K562 (cell line): ENCODE results near the gene STAM2. TPM values are rescaled to one million over a fixed set of nuclear protein-coding genes. Genes with fewer than 3 reads are reported as not detected.

ENCODE experiments used
- ATAC-seq: fragments of 200-7000 bp; cut with Tn5 transposase; 3 replicates; pipeline ENCODE4 v1.9.1; 2020; ENCODE audit warnings: moderate library complexity
- Bru-seq: library from RNA; stranded (reverse); fragments of 400-500 nt; gene quantifications from one replicate; lab custom pipeline; 2021; lab: Mats Ljungman, UMichigan
- BruChase-seq, 2 experiments: library from RNA; stranded (reverse); fragments of 400-500 nt; gene quantifications; one replicate each; lab custom pipeline; 2021; lab: Mats Ljungman, UMichigan
- BruUV-seq: library from RNA; stranded (reverse); fragments of 400-500 nt; replicated peaks from 2 replicates; lab custom pipeline; 2021; lab: Mats Ljungman, UMichigan
- CTCF ChIA-PET: fragments of 300-600 bp; formaldehyde crosslinking; extraction: SDS; loops from one replicate; lab custom pipeline; 2021; ENCODE audit warnings: low intra/inter-chr PET ratio; lab: Yijun Ruan, JAX
- POLR2A ChIA-PET: fragments of 300-600, 350-650 bp; sonication (Branson Sonifier 250); formaldehyde crosslinking; extraction: SDS; loops from one replicate; lab custom pipeline; 2021; ENCODE audit warnings: antibody characterized with exemption, inconsistent platforms; lab: Yijun Ruan, JAX
- DNase-seq, 4 experiments: peaks; one replicate each; pipeline versions ENCODE4 v3.0.0 to v3.0.0-alpha.2; 2011 to 2018; ENCODE audit warnings: low spot score in 3 of 4, mixed read lengths in 3 of 4; ENCODE audit errors: extremely low read depth in 1 of 4
- FAIRE-seq: peaks from 2 replicates; lab custom pipeline; 2011; peaks lifted over from hg19 to GRCh38; lab: Jason Lieb, UNC
- H2AFZ ChIP-seq: 2 replicates; pipeline ENCODE4 v1.6.0; 2011; ENCODE audit warnings: low read depth, low read length, control low read depth, inconsistent platforms
- H3K27ac ChIP-seq: fragments of 200-600 bp; 3 replicates; pipeline ENCODE4 v1.8.0; 2011; ENCODE audit warnings: low read depth, mild to moderate bottlenecking, control low read depth, inconsistent platforms, low read length, moderate library complexity, mixed read lengths; ENCODE audit errors: extremely low read depth
- H3K27me3 ChIP-seq, 2 experiments: fragments of 300-600 bp in 1 of 2; 2 replicates in 1 of 2; 3 replicates in 1 of 2; pipeline versions ENCODE4 v1.6.0 to v1.8.0; 2011; ENCODE audit warnings: inconsistent platforms in 2 of 2, low read length in 2 of 2, mild to moderate bottlenecking in 1 of 2, mixed read lengths in 1 of 2, moderate library complexity in 1 of 2; ENCODE audit not compliant: control insufficient read depth in 2 of 2, insufficient read depth in 2 of 2
- H3K36me3 ChIP-seq: fragments of 300-600 bp; 3 replicates; pipeline ENCODE4 v1.8.0; 2011; ENCODE audit warnings: mild to moderate bottlenecking, low read length, inconsistent platforms; ENCODE audit not compliant: control insufficient read depth, insufficient read depth
- H3K4me1 ChIP-seq, 2 experiments: fragments of 200-600 bp in 1 of 2; replicated peaks in 1 of 2; 2 replicates in 1 of 2; 3 replicates in 1 of 2; pipeline versions ENCODE4 v1.5.1 to v1.8.0; 2011; ENCODE audit warnings: inconsistent platforms in 2 of 2, low read length in 2 of 2, mild to moderate bottlenecking in 1 of 2, mixed read lengths in 1 of 2, moderate library complexity in 1 of 2; ENCODE audit not compliant: control insufficient read depth in 2 of 2, insufficient read depth in 2 of 2
- H3K4me2 ChIP-seq: 2 replicates; pipeline ENCODE4 v1.6.1; 2011; ENCODE audit warnings: low read length, control low read depth, inconsistent platforms, mixed read lengths; ENCODE audit not compliant: insufficient read depth
- H3K4me3 ChIP-seq: fragments of 200-600 bp; sonication (generic), shearing (Covaris generic); 2 replicates; pipeline ENCODE4 v1.5.1; 2016; ENCODE audit warnings: control low read depth, inconsistent platforms
- H3K79me2 ChIP-seq: fragments of 200-600 bp; 3 replicates; pipeline ENCODE4 v1.8.0; 2011; ENCODE audit warnings: low read length, inconsistent platforms; ENCODE audit not compliant: control insufficient read depth, insufficient read depth
- H3K9ac ChIP-seq, 2 experiments: 2 replicates each; pipeline versions ENCODE4 v1.6.0 to v1.6.1; 2011; ENCODE audit warnings: low read depth in 2 of 2, low read length in 2 of 2, control low read depth in 1 of 2, inconsistent platforms in 1 of 2, mild to moderate bottlenecking in 1 of 2, mixed read lengths in 1 of 2; ENCODE audit not compliant: insufficient read depth in 1 of 2
- H3K9me1 ChIP-seq: one replicate; pipeline ENCODE4 v1.6.0; 2011; ENCODE audit warnings: inconsistent platforms, mild to moderate bottlenecking, low read length, moderate library complexity; ENCODE audit not compliant: control insufficient read depth, insufficient read depth
- H3K9me3 ChIP-seq: replicated peaks from 2 replicates; pipeline ENCODE4 v1.5.1; 2011; ENCODE audit warnings: low read depth, low read length, inconsistent platforms; ENCODE audit not compliant: control insufficient read depth, insufficient read depth
- H4K20me1 ChIP-seq: replicated peaks from 2 replicates; pipeline ENCODE4 v1.6.1; 2011; ENCODE audit warnings: low read length, inconsistent platforms, mixed read lengths; ENCODE audit not compliant: control insufficient read depth, insufficient read depth
- NCOR1 ChIP-seq: fragments of 450-650 bp; IDR thresholded peaks from 2 replicates; pipeline ENCODE4 v1.6.1; 2016; ENCODE audit warnings: mild to moderate bottlenecking, moderate library complexity
- TCF7L2 ChIP-seq: fragments of 150-350 bp; IDR thresholded peaks from 2 replicates; pipeline ENCODE4 v1.6.1; 2016; ENCODE audit warnings: low read depth, mild to moderate bottlenecking, low read length, moderate library complexity
- WGBS: fragments of 100-300 bp; shearing (Covaris generic); methylation state at CpG from one replicate; pipeline ENCODE4 v1.1.6; 2016; ENCODE audit warnings: low coverage, mixed read lengths; ENCODE audit not compliant: insufficient coverage; ENCODE audit errors: missing lambda C conversion rate; 5-methylcytosine and 5-hydroxymethylcytosine counted together
- in situ Hi-C: fragments of 300-500 bp; cut with MboI; formaldehyde crosslinking; loops from 4 replicates; pipeline ENCODE4 v1.15.0; 2018; ENCODE audit warnings: inconsistent platforms, mixed read lengths
- intact Hi-C: fragments of 100-400 bp; cut with micrococcal nuclease; formaldehyde crosslinking; loops from 2 replicates; pipeline ENCODE4 v1.14.2; 2022
- long read RNA-seq, 3 experiments: library from polyadenylated mRNA in 2 of 3; library from RNA in 1 of 3; unstranded in 2 of 3; stranded (forward) in 1 of 3; transcript quantifications; one replicate each; pipeline ENCODE4 v2.0.0, GENCODE V29; 2019 to 2022
- polyA minus RNA-seq, 3 experiments: library from RNA; depleted of rRNA, polyadenylated mRNA; stranded (reverse); fragments of >200 nt; gene quantifications; 2 replicates each; pipeline ENCODE4 v1.2.3, GENCODE V29; 2011
- polyA plus RNA-seq, 8 experiments: library from polyadenylated mRNA; depleted of rRNA in 4 of 8; stranded (reverse) in 5 of 8; unstranded in 3 of 8; fragments of >200 nt; fragmentation: Nextera tagmentation in 2 of 8; fragmentation: Illumina TruSeq in 1 of 8; extraction: Ambion mirVana in 2 of 8; extraction: Trizol in 1 of 8; gene quantifications; 2 replicates each; pipeline versions ENCODE4 v1.2.1 to v1.2.3, GENCODE V29; 2011 to 2014; ENCODE audit warnings: inconsistent platforms in 1 of 8, missing spikeins in 1 of 8
- total RNA-seq, 7 experiments: library from RNA; depleted of rRNA in 6 of 7; stranded (reverse); fragments of >200 nt in 6 of 7; fragmentation: Illumina TruSeq in 2 of 7; extraction: Trizol in 2 of 7; gene quantifications; 2 replicates each; pipeline versions ENCODE4 v1.2.1 to v1.2.3, GENCODE V29; 2011 to 2021; ENCODE audit warnings: low replicate concordance in 1 of 7
- TF ChIP-seq, protein P1 (sequence below), 2 experiments: fragments of 450-650 bp; IDR thresholded peaks; 2 replicates each; pipeline ENCODE4 v1.6.1; 2016; ENCODE audit warnings: mild to moderate bottlenecking in 2 of 2, borderline replicate concordance in 1 of 2, low read depth in 1 of 2, moderate library complexity in 1 of 2
- TF ChIP-seq, protein P2 (sequence below): IDR thresholded peaks from 2 replicates; pipeline ENCODE4 v1.6.1; 2016; ENCODE audit warnings: missing genetic modification characterization, missing compliant biosample characterization

Gene STAM2
- total RNA-seq (2011; cell fraction: chromatin; rRNA removed; ENCODE audit: low replicate concordance), result 12.1 and 32.6 TPM in 2 replicates
- total RNA-seq (2011; cell fraction: nucleolus; rRNA removed), result 4.0 and 6.4 TPM in 2 replicates
- total RNA-seq (2011; cell fraction: nucleoplasm; rRNA removed), result 12.7 and 19.8 TPM in 2 replicates
- total RNA-seq (2014; rRNA removed), result 6.9 and 7.5 TPM in 2 replicates
- 11.6 and 14.3 TPM in 2 replicates for total RNA-seq (2014; rRNA removed; fragmentation: Illumina TruSeq; extraction: Trizol)
- 13.9 and 14.5 TPM in 2 replicates for total RNA-seq (2015; rRNA removed; fragmentation: Illumina TruSeq; extraction: Trizol)
- total RNA-seq (2021), result 9.8 and 11.6 TPM in 2 replicates
- 11.0 and 13.2 TPM in 2 replicates for polyA plus RNA-seq (2011; rRNA removed)
- polyA plus RNA-seq (2011; cell fraction: cytosol; rRNA removed), result 5.0 and 5.3 TPM in 2 replicates
- 11.6 and 16.8 TPM in 2 replicates for polyA plus RNA-seq (2011; cell fraction: nucleus; rRNA removed)
- polyA plus RNA-seq (2012), result 4.9 and 6.5 TPM in 2 replicates
- polyA plus RNA-seq (2014; fragmentation: Illumina TruSeq; extraction: Trizol), result 7.3 and 8.7 TPM in 2 replicates
- 1 to 10 TPM; 4.5 to 5.4 TPM for polyA plus RNA-seq (2014; fragmentation: Nextera tagmentation; extraction: Ambion mirVana)
- 6.9 and 8.4 TPM in 2 replicates for polyA plus RNA-seq (2014; rRNA removed)
- polyA minus RNA-seq (2011; rRNA and poly(A)+ RNA removed), result 15.2 and 20.8 TPM in 2 replicates
- 9.8 and 10.5 TPM in 2 replicates for polyA minus RNA-seq (2011; cell fraction: cytosol; rRNA and poly(A)+ RNA removed)
- 7.5 and 14.4 TPM in 2 replicates for polyA minus RNA-seq (2011; cell fraction: nucleus; rRNA and poly(A)+ RNA removed)
- percentile 68 among the genes with signal in this experiment for Bru-seq, nascent RNA
- percentile 78 among the genes with signal in this experiment for BruChase-seq, experiment 1, labeled RNA remaining after a 2-hour chase
- percentile 74 among the genes with signal in this experiment for BruChase-seq, experiment 2, labeled RNA remaining after a 6-hour chase
- long read RNA-seq, experiment 1, full-length matches to known transcripts, result 15 of 34 reads
- long read RNA-seq, experiment 1, partial matches to known transcripts, result 3 of 34 reads
- long read RNA-seq, experiment 1, other reads (novel, unspliced or antisense), result 16 of 34 reads
- long read RNA-seq, experiment 2, full-length matches to known transcripts, result 3 of 11 reads
- long read RNA-seq, experiment 2, partial matches to known transcripts, result 1 of 11 reads
- long read RNA-seq, experiment 2, other reads (novel, unspliced or antisense), result 7 of 11 reads
- long read RNA-seq, experiment 3, full-length matches to known transcripts, result 7 of 9 reads
- long read RNA-seq, experiment 3, partial matches to known transcripts, result 2 of 9 reads
- long read RNA-seq, experiment 3, other reads (novel, unspliced or antisense), result 0 of 9 reads

DNA sequence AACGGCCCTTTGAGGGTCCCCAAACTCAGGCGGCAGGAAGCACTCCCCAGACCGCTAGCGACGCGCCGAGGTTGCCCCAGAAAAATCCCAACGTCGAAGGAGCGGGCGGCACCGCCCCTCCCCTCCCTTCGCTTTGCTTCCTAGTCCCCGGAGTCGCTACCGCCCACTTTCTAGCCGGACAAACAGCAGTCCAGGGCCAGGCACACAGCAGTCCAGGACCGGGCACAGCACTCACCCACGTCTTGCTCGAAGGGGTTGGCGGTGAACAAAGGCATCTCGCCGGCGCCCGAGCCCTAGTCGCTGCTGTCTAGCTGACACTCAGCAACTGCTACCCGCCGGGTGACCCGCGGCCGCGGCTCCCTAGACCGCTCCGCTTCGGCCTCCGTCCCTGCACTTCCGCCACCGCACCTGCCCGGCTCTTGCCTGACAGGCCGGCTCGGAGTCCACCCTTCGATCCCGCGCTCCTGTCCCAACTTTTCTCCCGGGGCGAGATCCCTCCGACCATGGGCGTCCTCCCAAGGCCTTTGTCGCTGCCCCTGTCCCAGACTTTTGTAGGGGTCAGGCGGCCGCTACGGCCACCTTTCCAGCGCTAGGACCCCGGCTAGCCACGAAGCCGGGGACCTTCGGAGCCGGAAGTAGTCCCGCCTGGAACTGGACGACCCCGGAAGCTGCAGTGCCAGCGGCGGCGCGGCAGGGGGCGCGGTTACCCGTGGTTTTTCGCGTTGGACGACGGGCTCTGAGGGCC is at the start of gene STAM2:
Gene STAM2 (minus strand): TSS at position 396 of the 745 bp plus-strand sequence. CDS start 121 bp downstream, at position 275.
- in situ Hi-C loops (no loop called here), intact Hi-C loops (loop anchor here (1.0 to 5.0 kb wide), 4 partner anchors 41 to 542 kb away; partner anchors contain the start of genes ARL6IP6 and PRPF40A)
- BruUV-seq, result TSS peak; percentile 80
- ATAC-seq (peak; percentile 97), FAIRE-seq (peak; percentile 95), DNase-seq (peak; percentile 94 to 96 (median 94))
- CTCF ChIA-PET, result interaction anchor here (1.1 kb wide), 1 partner anchor 143 kb away, joined by 4 read pairs; no protein-coding TSS in a partner anchor
- Histone ChIP-seq H3K36me3 (no peaks in the 10 kb centered on the region), H3K9me1 (no peaks in the 10 kb centered on the region), H3K27ac (peak within 1 kb of the TSS; percentile 97), H3K79me2 (peaks cover 22% of the 10 kb centered on the region), H3K9me3 (peaks cover 11% of the 10 kb centered on the region), H3K4me2 (peak within 1 kb of the TSS; percentile 85), H2AFZ (peak within 1 kb of the TSS; percentile 100), H4K20me1 (no peaks in the 10 kb centered on the region), H3K27me3 (no peaks in the 10 kb centered on the region; a peak in 1 of 5 replicates), H3K9ac (peak within 1 kb of the TSS; percentile 94 to 99), H3K4me3 (peak within 1 kb of the TSS; percentile 80), H3K4me1 (peaks cover 5 to 11% of the 10 kb centered on the region in 2 experiments; a peak in 4 of 5 replicates)
- WGBS, result under 1% methylated on average over 72 of the region's 72 CpGs
- POLR2A ChIA-PET, result interaction anchor here (0.6 to 1.1 kb wide), 3 partner anchors 11 to 298 kb away, joined by 3 to 4 read pairs (median 3); no protein-coding TSS in a partner anchor
- peak; percentile 38; the same call in 1 of the 2 replicates for TF ChIP-seq TCF7L2
- TF ChIP-seq, protein P1, sequence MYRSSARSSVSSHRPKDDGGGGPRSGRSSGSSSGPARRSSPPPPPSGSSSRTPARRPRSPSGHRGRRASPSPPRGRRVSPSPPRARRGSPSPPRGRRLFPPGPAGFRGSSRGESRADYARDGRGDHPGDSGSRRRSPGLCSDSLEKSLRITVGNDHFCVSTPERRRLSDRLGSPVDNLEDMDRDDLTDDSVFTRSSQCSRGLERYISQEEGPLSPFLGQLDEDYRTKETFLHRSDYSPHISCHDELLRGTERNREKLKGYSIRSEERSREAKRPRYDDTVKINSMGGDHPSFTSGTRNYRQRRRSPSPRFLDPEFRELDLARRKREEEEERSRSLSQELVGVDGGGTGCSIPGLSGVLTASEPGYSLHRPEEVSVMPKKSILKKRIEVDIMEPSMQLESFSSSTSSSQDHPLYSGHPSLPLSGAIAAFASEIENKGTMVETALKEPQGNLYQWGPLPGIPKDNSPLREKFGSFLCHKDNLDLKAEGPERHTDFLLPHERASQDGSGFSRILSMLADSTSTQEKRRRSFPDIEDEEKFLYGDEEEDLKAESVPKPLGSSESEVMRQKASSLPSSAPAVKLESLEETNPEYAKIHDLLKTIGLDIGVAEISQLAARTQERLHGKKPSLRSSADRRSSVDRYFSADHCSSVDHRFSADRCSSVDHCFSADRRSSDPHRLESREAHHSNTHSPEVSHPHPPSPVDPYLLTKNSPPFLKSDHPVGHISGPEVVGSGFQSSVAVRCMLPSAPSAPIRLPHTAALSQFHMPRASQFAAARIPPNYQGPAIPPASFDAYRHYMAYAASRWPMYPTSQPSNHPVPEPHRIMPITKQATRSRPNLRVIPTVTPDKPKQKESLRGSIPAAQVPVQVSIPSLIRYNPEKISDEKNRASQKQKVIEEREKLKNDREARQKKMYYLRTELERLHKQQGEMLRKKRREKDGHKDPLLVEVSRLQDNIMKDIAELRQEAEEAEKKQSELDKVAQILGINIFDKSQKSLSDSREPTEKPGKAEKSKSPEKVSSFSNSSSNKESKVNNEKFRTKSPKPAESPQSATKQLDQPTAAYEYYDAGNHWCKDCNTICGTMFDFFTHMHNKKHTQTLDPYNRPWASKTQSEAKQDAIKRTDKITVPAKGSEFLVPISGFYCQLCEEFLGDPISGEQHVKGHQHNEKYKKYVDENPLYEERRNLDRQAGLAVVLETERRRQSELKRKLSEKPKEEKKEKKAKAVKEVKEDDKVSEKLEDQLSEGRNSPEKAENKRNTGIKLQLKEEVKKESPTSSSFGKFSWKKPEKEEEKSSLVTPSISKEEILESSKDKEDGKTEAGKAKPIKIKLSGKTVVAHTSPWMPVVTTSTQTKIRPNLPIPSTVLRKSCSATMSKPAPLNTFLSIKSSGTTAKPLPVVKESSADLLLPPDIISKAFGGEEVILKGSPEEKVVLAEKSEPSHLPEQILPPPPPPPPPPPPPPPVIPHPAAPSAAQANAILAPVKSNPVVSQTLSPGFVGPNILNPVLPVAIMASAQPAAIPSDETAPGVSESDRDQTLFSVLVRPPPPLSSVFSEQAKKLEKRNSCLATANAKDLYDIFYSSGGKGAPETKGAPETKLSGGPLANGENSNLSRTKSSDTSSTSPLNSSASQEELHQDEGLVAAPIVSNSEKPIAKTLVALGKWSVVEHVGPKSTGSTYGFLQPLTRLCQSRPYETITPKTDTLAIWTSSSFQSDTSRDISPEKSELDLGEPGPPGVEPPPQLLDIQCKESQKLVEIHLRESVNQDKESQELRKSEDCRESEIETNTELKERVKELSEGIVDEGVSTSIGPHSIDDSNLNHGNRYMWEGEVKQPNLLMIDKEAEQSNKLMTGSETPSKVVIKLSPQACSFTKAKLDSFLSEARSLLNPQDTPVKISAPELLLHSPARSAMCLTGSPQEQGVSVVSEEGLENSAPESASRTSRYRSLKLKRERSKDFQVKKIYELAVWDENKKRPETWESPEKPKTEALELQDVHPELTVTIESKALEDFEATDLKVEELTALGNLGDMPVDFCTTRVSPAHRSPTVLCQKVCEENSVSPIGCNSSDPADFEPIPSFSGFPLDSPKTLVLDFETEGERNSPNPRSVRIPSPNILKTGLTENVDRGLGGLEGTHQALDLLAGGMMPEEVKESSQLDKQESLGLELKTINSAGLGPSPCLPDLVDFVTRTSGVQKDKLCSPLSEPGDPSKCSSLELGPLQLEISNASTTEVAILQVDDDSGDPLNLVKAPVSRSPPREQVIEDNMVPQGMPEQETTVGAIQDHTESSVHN (IDR thresholded peaks at IDR 0.05; ENCODE audit: borderline replicate concordance in 1 of 2, low read depth in 1 of 2), result no peak
- TF ChIP-seq NCOR1, result peak; percentile 76
- TF ChIP-seq, protein P2, sequence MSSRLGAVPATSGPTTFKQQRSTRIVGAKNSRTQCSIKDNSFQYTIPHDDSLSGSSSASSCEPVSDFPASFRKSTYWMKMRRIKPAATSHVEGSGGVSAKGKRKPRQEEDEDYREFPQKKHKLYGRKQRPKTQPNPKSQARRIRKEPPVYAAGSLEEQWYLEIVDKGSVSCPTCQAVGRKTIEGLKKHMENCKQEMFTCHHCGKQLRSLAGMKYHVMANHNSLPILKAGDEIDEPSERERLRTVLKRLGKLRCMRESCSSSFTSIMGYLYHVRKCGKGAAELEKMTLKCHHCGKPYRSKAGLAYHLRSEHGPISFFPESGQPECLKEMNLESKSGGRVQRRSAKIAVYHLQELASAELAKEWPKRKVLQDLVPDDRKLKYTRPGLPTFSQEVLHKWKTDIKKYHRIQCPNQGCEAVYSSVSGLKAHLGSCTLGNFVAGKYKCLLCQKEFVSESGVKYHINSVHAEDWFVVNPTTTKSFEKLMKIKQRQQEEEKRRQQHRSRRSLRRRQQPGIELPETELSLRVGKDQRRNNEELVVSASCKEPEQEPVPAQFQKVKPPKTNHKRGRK (tag), result no peak
